M059J (cell line): ENCODE measurements around the gene EPHB1. TPM values are rescaled to one million over a fixed set of nuclear protein-coding genes. Genes with fewer than 3 reads are reported as not detected.
A peak's percentile ranks its signal among the peaks of the same experiment; 100 is the strongest.
"Not testable (repeated sequence)": the region's sequence is repeated elsewhere in the genome, so short reads cannot be mapped to it uniquely, and the experiment has no call there.

ENCODE experiments used
- DNase-seq: peaks from one replicate; pipeline ENCODE4 v3.0.0-alpha.2; 2012; ENCODE audit warnings: low read depth
- total RNA-seq: library from RNA; depleted of rRNA; stranded (reverse); fragments of >200 nt; shearing (Covaris generic); gene quantifications from 2 replicates; pipeline ENCODE4 v1.2.3, GENCODE V29; 2014

The EPHB1 gene
- total RNA-seq, 1 experiment from 2014 or later = 1.0 TPM

DNA sequence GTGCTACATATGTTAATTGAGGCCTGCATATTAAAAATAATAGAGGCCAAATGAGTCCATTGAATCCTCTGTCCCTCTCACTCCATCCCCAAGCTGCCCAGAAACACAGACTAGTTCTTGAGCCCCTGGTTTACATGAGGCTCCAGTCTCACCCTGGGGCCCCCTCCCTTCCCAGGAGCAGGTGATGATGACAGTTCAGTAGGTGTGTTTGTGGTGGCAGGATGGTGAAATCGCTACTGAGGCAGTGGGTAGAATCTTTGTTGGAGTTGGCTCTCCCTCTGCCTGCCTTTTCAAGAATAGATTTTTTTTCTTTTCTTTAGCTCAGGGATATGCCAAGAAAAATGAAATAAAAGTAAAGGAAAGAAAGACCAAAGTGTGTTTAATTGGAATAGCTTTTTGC, 288.7 kb downstream of the EPHB1 start:
- no peak for DNase-seq

DNA sequence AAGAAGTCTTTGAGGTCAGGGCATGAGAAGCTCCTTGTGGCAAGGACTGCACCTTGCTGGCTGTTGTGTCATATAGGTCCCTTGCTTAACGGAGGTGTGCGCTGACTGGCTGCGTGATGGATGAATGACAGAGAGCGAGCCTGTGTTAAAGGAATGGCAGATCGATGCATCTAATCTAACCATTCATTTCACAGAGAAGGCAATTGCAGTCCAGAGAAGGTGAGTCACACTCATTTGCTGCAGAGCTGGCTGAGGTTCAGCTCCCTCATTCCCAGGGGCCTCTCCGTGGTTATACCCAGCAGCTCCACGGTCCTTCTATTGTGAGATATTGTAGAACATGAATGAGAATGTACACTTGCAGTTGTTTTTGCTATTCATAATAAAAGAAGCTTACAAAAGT, 289.3 kb downstream of the EPHB1 start:
- DNase-seq = peak; percentile 8

GRCh38 chr3:135084976-135085375, 289.9 kb downstream of the EPHB1 start:
- no peak for DNase-seq

DNA sequence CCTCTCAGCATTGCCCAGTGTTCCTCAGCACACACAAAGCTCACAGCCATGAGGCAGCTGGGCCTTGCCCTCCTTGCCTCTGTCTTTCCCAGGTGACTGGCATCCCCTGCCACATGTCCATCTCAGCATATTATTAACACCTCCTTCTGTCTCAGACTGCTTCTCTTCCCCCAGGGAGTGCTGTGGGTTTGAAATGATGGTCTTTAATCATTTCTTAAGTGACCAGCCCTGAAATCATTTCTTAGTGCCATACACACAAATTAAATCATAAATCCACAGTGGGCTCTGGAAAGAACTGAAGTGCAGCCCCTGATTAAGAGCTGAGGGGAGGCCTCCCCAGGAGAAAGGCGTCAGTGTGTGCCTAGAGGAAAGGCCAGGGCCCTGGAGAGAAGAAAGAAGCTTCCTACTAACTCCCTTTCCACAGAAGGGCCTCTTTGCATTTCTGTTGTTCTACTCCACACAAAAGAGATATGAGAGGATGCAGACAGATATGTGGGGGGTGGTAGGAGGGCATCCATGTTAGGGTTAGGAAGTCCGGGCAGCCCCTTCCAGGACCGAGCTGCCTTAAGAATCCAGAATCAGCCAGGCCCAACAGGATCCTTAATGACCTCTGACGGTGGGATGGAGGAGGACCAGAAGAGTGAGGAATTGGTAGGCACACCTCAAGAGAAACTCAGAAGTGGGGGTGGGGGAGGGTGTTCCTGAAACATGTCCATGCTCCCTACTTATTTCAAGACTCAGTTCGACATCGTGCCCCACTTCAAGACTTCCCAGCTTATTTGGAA, 290.8 kb downstream of the EPHB1 start:
- no peak for DNase-seq

DNA sequence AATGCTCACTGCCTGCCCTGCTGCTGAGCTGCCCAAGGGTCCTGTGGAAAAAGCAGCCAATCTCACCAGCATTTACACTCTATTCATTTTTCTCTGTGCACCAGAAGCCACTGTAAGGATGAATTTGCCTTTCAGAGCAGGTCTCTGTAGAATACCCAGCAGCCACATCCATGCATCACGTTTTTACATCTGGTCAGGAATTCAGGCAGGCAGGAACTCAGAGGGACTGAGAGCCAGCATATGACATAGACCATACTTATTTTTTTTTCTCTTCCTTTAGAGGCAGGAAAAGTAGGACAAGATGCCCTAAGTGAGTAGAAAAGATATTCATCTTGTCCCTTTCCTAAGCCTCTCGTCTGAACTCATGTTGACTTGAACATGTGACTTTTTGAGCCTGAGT, 292.7 kb downstream of the EPHB1 start:
- no peak for DNase-seq

DNA sequence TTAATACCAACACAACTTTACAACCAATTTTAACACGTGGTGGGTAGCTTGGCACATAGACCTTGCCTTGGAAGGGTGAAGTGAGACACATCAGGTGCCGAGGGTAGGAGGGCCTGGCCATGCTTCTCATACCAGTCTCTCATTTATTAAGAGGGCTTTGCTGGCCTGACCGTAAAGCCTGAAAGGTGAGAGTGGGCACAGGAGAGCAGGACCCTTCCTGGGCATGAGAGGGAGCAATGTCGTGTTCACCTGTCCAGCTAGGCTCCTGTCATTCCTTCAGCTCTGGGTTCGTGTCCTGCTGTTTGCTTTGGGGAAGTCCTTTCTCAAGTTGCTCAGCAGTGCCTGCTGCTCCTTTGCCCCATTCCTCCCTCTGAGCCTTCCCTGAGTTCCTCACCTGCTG, 294.4 kb downstream of the EPHB1 start:
- no peak for DNase-seq

DNA sequence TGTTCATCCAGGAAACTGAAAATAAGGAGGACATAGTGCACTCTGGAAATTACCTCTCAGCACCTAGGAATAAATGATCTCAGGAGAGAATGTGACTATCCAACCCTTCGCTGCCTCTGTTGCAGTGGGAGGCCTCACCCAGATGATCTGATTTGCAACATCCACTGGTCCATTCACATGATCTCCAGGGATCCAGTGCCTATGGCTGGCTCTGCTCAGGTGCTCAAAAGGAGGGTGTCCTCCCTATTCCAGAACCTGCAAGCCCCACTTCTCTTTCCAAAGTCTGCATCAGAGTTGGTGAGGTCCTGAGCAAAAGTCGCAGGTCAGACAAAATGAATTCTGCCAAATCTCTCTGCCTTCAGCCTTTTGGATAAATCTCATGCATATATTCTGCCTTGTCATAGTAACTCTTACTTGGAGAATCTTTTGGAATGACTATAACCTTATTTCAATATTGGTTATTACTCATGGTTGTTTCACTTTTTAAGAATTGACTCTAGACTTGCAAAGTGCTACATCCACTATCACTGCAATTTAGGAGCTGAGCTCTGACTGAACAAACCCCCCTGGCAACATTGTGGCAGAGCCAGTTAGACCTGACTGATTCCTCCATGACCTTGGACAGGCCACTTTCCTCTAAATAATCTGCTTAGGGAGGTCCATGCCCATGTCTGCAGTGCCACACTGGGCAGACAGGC, 295.1 kb downstream of the EPHB1 start:
- no peak for DNase-seq

GRCh38 chr3:135091946-135092345, 296.9 kb downstream of the EPHB1 start:
- DNase-seq = no peak

DNA sequence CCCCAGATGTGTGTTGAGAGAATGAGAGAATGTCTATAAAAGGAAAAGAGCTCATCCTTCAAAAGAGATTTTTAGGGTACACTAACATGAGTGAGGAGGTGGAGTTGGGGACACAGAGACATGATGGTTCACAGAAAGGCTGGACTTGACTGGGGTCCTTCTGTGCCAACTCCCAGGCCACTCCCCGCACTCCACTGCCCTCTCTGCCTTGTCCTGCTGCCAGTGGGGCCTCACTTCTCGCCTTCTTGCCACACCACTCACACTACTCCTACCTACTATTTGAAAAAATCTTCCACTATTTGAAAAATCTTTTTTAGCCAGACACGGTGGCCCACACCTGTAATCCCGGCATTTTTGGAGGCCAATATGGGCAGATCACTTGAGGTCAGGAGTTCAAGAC, 298.1 kb downstream of the EPHB1 start:
- no peak for DNase-seq

GRCh38 chr3:135097276-135097946, 302.4 kb downstream of the EPHB1 start:
- peak; percentile 6 for DNase-seq

DNA sequence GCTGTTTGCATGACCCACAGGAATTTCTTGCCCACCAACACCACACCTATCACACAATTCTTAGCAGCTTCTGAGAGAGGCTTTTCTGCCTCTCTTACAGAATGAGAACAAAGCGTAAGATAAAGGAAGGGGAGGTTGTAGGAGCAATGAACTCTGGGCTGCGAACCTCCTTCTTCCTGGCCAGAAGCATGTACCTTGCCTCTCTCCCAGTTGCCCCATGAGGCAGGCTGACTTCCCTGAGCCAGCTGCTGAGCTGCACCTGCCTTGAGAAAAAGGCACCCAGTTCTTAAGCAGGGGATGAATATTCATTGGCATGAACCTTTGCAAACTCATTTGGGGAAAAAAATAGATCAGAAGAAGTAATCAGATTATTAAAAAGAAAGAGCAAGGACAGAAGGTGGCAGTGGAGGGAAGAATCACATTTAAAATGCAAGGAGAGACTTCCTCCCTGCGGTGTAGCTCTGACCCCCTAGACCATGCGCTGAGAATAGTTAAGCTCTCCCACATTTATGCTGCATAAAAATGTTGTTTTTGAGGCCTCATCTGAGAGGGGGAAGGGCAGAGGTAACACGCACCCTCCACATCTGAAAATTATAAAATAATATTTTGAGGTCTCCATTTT, 304.8 kb downstream of the EPHB1 start:
- no peak for DNase-seq

DNA sequence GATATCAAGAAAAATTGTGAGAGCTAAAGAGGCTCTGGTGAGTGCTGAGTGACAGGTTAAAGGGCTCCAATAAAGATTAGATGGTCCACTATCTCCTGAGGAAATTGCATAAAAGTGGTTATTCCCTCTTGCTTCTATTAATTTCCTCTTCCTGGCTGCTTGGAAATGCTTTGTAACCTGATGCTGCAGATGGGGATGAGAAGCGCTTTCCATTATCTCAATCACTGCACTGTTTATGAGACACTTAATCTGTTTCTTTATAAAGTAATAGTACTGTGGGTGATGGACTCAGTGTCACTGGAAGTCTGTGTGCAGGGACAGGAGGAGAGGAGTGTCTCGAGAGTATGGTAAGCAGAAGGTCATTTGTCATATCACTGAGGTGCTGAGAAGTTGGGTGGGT, 305.3 kb downstream of the EPHB1 start:
- DNase-seq = no peak

- no peak for DNase-seq
Observed at GRCh38 chr3:135103917-135104316, 308.9 kb downstream of the EPHB1 start.

DNA sequence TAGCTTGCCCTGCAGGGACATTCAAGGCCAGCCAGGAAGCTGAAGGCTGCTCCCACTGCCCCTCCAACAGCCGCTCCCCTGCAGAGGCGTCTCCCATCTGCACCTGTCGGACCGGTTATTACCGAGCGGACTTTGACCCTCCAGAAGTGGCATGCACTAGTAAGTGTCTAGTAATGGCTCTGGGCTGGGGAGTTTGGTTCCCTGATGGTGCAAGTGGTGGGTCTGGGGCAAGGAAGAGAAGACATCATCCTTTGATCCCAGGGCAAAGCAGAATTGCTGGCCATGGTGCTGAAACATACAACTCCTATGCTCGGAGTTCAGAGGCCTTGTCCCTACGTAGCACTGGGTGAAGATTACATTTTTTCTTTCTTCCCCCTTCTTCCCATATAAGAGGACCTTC, 311.4 kb downstream of the EPHB1 start:
- peak; percentile 48 for DNase-seq

DNA sequence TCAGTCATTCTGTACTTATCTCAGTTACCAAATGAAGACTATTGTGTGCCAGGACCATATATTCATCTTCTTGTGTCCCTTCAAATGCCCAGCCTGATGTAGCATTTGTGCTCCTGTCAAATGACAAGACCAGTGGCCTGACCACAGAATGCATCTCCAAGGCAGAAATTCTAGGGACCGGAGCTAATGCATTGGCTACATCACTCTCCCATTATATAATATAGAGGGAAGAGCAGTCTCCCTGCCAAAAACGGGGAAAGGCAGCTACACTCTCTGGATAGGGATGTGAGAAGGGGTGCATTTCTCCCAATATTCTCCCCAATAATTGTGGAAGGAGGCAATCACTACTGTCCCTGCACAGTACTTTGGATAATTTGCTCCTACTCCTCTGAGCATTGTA, 312.0 kb downstream of the EPHB1 start:
- DNase-seq = no peak

DNA sequence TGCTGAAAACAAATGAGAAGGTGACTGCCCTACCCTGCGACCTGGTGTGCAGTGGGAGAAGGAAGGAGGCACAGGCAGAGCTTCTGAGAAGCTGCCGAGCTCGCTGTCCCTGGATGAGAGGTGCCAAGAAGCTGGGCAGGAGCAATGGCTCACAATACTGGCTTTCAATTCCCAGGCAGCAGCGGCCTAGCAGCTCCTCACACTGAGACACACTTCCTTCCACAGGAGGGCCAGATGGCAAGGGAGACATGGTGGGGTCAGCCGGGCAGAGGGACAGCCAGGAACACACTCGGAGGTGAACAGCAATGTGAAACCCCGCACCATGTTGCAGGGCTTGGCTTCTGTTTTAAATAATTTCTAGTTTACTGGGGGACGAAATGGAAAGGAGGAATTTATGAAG, 314.6 kb downstream of the EPHB1 start:
- DNase-seq = no peak

DNA sequence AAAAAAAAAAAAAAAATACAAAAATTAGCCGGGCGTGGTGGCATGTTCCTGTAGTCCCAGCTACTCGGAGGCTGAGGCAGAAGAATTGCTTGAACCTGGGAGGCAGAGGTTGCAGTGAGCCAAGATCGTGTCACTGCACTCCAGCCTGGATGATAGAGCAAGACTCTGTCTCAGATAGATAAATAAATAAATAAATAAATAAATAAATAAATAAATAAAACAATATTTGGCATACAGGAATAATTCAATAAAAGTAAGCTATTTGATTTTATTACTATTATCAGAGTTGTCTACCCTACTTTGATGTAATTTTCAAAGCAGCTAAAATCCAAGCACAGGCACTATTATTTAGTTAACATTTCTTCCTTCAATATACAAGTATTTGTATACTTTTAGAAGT, 319.5 kb downstream of the EPHB1 start:
- not testable (repeated sequence) for DNase-seq

- no peak for DNase-seq
Observed at GRCh38 chr3:135117977-135118376, 322.9 kb downstream of the EPHB1 start.

- DNase-seq = no peak
Observed at GRCh38 chr3:135118792-135119191, 323.7 kb downstream of the EPHB1 start.

- DNase-seq = peak; percentile 40
Observed at GRCh38 chr3:135125171-135125801, 330.2 kb downstream of the EPHB1 start.

DNA sequence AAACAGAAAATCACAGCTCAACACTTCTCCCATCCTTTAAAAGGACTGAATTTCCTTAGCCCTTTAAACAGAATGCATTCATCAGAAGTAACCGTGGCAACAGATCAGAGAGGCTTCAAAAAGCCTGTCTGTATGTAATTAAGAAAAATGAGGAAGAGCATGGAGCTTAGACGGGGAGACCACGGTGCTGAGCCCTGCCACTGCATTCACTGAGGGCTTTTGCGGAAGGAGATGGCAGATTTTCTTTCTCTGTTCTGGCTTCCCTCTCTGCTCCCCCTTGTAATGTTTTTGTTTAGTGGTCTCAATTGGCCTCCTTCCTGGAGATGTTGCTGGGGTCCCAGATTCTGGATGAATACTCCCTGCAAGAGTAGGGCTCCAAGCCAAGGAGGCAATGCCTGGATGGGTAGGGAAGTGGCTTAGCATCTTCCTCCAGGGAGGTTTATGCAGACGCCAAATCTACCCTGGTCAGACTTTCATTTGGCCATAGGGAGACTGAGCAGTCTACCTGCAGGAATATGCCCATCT, 332.9 kb downstream of the EPHB1 start:
- no peak for DNase-seq

GRCh38 chr3:135128818-135129217, 333.8 kb downstream of the EPHB1 start:
- DNase-seq = no peak
